ENCODE data around the gene FPGS. TPM values are rescaled to one million over a fixed set of nuclear protein-coding genes. Genes with fewer than 3 reads are reported as not detected.
A peak's percentile ranks its signal among the peaks of the same experiment; 100 is the strongest.

Gene FPGS
- total RNA-seq, 2 donors from 2014 or later = 58.4 to 80.4 TPM

- intact Hi-C loops (cut with DNase I) = no loop called here
- H3K9me3 ChIP-seq = no peaks in the 10 kb centered on the region
- TF ChIP-seq POLR2A (IDR thresholded peaks at IDR 0.05) (no peak), CTCF (IDR thresholded peaks at IDR 0.05) (no peak)
- 83 to 96% methylated on average over 4 of the region's 4 CpGs for WGBS, 2 donors
- H3K4me1 ChIP-seq = peaks cover 87% of the 10 kb centered on the region
- DNase-seq (no peak), ATAC-seq (no peak)
- H3K27me3 ChIP-seq = no peaks in the 10 kb centered on the region
- no peak overlapping the region for H3K27ac ChIP-seq
- H3K4me3 ChIP-seq = no peak overlapping the region
- H3K36me3 ChIP-seq (replicated peaks in 1 of 2; ENCODE audit: insufficient read depth in 1 of 2, low read depth in 2 of 2) = peaks cover 15 to 22% of the 10 kb centered on the region in 2 donors
These were observed 11.6 kb upstream of the FPGS start for GRCh38 chr9:127791085-127791484.

- H3K36me3 ChIP-seq (replicated peaks in 1 of 2; ENCODE audit: insufficient read depth in 1 of 2, low read depth in 2 of 2) = peaks cover 10 to 20% of the 10 kb centered on the region in 2 donors
- no peak for TF ChIP-seq POLR2A (IDR thresholded peaks at IDR 0.05)
- no peak for TF ChIP-seq CTCF (IDR thresholded peaks at IDR 0.05)
- no peak overlapping the region for H3K4me3 ChIP-seq
- no peaks in the 10 kb centered on the region for H3K9me3 ChIP-seq
- no peak for ATAC-seq
- H3K27me3 ChIP-seq = no peaks in the 10 kb centered on the region
- no peak for DNase-seq
- H3K27ac ChIP-seq = peak overlapping the region; percentile 39 to 82 (median 63)
- peaks cover 91% of the 10 kb centered on the region for H3K4me1 ChIP-seq
- intact Hi-C loops (cut with DNase I) = no loop called here
- WGBS, 2 donors = 70 to 73% methylated on average over 7 of the region's 7 CpGs
These were observed 10.2 kb upstream of the FPGS start for GRCh38 chr9:127792417-127793031.

GRCh38 chr9:127793093-127793708, 9.5 kb upstream of the FPGS start:
- peak in 2 of 7 experiments; percentile 7 to 13 for TF ChIP-seq CTCF (IDR thresholded peaks at IDR 0.05)
- TF ChIP-seq POLR2A (IDR thresholded peaks at IDR 0.05) = no peak
- Histone ChIP-seq H3K27ac (peak overlapping the region; percentile 39 to 82 (median 63)), H3K4me1 (peaks cover 91% of the 10 kb centered on the region), H3K4me3 (no peak overlapping the region), H3K9me3 (no peaks in the 10 kb centered on the region), H3K27me3 (no peaks in the 10 kb centered on the region), H3K36me3 (replicated peaks in 1 of 2; ENCODE audit: insufficient read depth in 1 of 2, low read depth in 2 of 2) (peaks cover 9 to 14% of the 10 kb centered on the region in 2 donors)
- DNase-seq (peak; percentile 45 to 53 (median 50)), ATAC-seq (peak; percentile 16)
- 37 to 53% methylated on average over 5 to 8 of the region's 8 CpGs for WGBS, 2 donors
- intact Hi-C loops (cut with DNase I) = no loop called here

- TF ChIP-seq CTCF (IDR thresholded peaks at IDR 0.05) = no peak
- no peak for TF ChIP-seq POLR2A (IDR thresholded peaks at IDR 0.05)
- DNase-seq = peak; percentile 48 to 79 (median 55)
- H3K27ac ChIP-seq = peak overlapping the region; percentile 57 to 82 (median 76)
- no peak overlapping the region for H3K4me3 ChIP-seq
- peaks cover 91% of the 10 kb centered on the region for H3K4me1 ChIP-seq
- 43 to 58% methylated on average over 4 to 14 of the region's 14 CpGs for WGBS, 2 donors
- intact Hi-C loops (cut with DNase I) = no loop called here
- H3K27me3 ChIP-seq = no peaks in the 10 kb centered on the region
- no peaks in the 10 kb centered on the region for H3K9me3 ChIP-seq
- peaks cover 6 to 7% of the 10 kb centered on the region in 2 donors for H3K36me3 ChIP-seq (replicated peaks in 1 of 2; ENCODE audit: insufficient read depth in 1 of 2, low read depth in 2 of 2)
- peak; percentile 30 for ATAC-seq
These were observed 8.5 kb upstream of the FPGS start for GRCh38 chr9:127794001-127794791.

Data from body of pancreas (tissue), 4 donors.